Uterus (tissue), 4 donors: Measurements from ENCODE around the gene BRCC3. TPM values are rescaled to one million over a fixed set of nuclear protein-coding genes. Genes with fewer than 3 reads are reported as not detected.

Experiments used
- DNase-seq, 2 donors: peaks; one replicate each; pipeline ENCODE4 v3.0.0-alpha.2; 2019 to 2020
- H3K27ac ChIP-seq, 2 donors: fragments of 200-600 bp; sonication (generic); 1 replicate in 1 of 2; 2 replicates in 1 of 2; pipeline ENCODE4 v1.5.1; 2016 to 2018
- H3K27me3 ChIP-seq, 2 donors: fragments of 200-600 bp; sonication (generic); one replicate each; pipeline ENCODE4 v1.5.1; 2018 to 2019; ENCODE audit warnings: control low read depth in 1 of 2
- H3K36me3 ChIP-seq, 2 donors: fragments of 200-600 bp; sonication (generic); one replicate each; pipeline ENCODE4 v1.5.1; 2019; ENCODE audit warnings: control low read depth in 1 of 2
- H3K4me1 ChIP-seq, 2 donors: fragments of 200-600 bp; sonication (generic); one replicate each; pipeline ENCODE4 v1.5.1; 2018 to 2019; ENCODE audit warnings: control low read depth in 1 of 2
- H3K4me3 ChIP-seq, 2 donors: fragments of 200-600 bp; sonication (generic); 1 replicate in 1 of 2; 2 replicates in 1 of 2; pipeline ENCODE4 v1.5.1; 2018 to 2019; ENCODE audit warnings: mild to moderate bottlenecking in 1 of 2
- H3K9me3 ChIP-seq, 2 donors: fragments of 200-600 bp; sonication (generic); one replicate each; pipeline ENCODE4 v1.5.1; 2019; ENCODE audit warnings: control low read depth in 1 of 2
- POLR2A ChIP-seq, 2 donors: fragments of 450-650 bp; IDR thresholded peaks; one replicate each; pipeline ENCODE4 v1.6.1; 2016; ENCODE audit warnings: antibody characterized with exemption in 2 of 2, mild to moderate bottlenecking in 1 of 2, moderate library complexity in 1 of 2
- intact Hi-C: fragments of 100-400 bp; cut with DNase I; formaldehyde crosslinking; loops from one replicate; pipeline ENCODE4 v1.15.1; 2023; ENCODE audit warnings: low total_unique reads
- total RNA-seq, 4 donors: library from RNA; depleted of rRNA in 3 of 4; stranded (reverse); fragments of >200 nt in 3 of 4; gene quantifications; one replicate each; pipeline versions ENCODE4 v1.1.0 to v1.2.4, GENCODE V29; 2014 to 2023
- TF ChIP-seq, protein P1 (sequence below), 4 experiments: fragments of 200-600 bp in 2 of 4; fragments of 450-650 bp in 2 of 4; sonication (generic) in 2 of 4; IDR thresholded peaks; one replicate each; pipeline ENCODE4 v1.5.1; 2016 to 2019; ENCODE audit warnings: antibody characterized with exemption in 4 of 4, mild to moderate bottlenecking in 2 of 4, moderate library complexity in 1 of 4
- donor health status: DM: yes; HTN: yes; CAD: no.

The BRCC3 gene
- total RNA-seq, 4 donors from 2014 or later: 0.77 to 15.6 (median 8.8) TPM

DNA sequence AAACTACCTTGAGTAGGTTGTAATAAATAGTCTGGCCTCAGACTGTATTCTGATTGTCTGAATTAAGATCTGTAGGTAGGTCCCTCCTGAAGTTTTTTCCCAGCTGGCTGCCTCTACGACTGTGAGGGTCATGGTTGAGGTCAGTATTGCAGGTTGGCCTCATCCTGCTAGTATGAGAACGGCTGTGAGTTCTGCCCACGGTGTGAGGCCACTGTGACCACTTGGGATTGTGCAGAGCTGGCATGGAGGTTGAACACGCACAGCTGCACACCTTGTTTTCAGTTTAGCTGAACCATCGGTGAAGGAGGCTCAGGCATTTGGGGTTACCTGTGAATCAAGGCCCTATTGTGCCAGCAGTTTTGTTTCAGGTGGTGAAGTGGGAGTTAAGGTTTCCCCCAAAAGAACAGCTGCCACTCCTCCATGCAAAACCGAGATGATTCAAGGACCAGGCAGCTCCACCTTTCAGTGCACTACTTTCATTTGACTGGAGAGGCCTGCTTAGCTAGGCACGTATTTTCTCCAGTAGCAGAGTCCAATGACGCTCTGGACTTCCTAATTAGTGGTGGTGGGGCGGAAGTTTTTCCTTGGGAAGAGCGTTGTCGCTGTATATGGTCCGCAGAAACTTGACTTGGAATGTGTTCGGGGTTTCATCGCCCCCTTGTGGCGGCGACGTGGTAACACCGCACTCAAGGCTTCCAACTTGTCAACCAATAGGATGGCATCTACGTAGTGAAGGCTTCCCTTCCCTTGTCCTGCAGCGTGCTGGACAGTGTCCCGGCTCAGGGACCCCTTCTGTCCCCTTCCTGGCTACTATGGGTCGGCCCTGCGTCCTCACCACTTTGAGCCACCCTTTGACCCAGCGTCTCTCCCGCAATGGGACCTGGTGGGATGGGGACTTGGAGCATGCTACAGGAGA is 14.2 kb upstream of the BRCC3 start:
- Histone ChIP-seq H3K27ac (peak overlapping the region; percentile 54 to 55), H3K9me3 (no peaks in the 10 kb centered on the region), H3K27me3 (no peaks in the 10 kb centered on the region), H3K4me1 (no peaks in the 10 kb centered on the region), H3K36me3 (no peaks in the 10 kb centered on the region), H3K4me3 (no peak overlapping the region)
- TF ChIP-seq, protein P1, sequence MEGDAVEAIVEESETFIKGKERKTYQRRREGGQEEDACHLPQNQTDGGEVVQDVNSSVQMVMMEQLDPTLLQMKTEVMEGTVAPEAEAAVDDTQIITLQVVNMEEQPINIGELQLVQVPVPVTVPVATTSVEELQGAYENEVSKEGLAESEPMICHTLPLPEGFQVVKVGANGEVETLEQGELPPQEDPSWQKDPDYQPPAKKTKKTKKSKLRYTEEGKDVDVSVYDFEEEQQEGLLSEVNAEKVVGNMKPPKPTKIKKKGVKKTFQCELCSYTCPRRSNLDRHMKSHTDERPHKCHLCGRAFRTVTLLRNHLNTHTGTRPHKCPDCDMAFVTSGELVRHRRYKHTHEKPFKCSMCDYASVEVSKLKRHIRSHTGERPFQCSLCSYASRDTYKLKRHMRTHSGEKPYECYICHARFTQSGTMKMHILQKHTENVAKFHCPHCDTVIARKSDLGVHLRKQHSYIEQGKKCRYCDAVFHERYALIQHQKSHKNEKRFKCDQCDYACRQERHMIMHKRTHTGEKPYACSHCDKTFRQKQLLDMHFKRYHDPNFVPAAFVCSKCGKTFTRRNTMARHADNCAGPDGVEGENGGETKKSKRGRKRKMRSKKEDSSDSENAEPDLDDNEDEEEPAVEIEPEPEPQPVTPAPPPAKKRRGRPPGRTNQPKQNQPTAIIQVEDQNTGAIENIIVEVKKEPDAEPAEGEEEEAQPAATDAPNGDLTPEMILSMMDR (IDR thresholded peaks at IDR 0.05): peak; percentile 55 to 71 (median 63)
- TF ChIP-seq POLR2A (IDR thresholded peaks at IDR 0.05): no peak
- intact Hi-C loops: no loop called here
- DNase-seq: peak; percentile 52 to 70

DNA sequence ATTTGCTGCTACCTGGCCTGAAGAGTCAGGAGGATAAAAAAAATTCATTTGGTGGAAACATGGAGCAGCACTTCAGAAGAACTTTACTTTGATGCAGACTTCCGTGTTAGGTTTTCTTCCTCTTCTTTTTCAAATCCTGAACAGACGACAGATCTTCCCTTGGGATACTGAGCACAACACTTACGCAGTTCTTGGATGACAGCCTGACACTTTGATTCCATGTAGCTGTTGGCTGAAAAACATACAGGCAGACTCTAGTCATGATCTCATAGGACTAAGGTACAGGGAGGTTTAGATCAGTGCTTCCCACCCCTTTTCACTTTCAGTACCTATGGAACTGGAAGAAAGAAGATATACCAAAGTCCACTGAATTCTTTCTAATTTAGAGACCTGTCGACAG is 9.5 kb upstream of the BRCC3 start:
- Histone ChIP-seq H3K27me3 (no peaks in the 10 kb centered on the region), H3K4me3 (no peak overlapping the region), H3K9me3 (no peaks in the 10 kb centered on the region), H3K36me3 (no peaks in the 10 kb centered on the region), H3K4me1 (no peaks in the 10 kb centered on the region), H3K27ac (no peak overlapping the region)
- TF ChIP-seq, protein P1 (IDR thresholded peaks at IDR 0.05): no peak
- TF ChIP-seq POLR2A (IDR thresholded peaks at IDR 0.05): no peak
- DNase-seq: no peak
- intact Hi-C loops: no loop called here

DNA sequence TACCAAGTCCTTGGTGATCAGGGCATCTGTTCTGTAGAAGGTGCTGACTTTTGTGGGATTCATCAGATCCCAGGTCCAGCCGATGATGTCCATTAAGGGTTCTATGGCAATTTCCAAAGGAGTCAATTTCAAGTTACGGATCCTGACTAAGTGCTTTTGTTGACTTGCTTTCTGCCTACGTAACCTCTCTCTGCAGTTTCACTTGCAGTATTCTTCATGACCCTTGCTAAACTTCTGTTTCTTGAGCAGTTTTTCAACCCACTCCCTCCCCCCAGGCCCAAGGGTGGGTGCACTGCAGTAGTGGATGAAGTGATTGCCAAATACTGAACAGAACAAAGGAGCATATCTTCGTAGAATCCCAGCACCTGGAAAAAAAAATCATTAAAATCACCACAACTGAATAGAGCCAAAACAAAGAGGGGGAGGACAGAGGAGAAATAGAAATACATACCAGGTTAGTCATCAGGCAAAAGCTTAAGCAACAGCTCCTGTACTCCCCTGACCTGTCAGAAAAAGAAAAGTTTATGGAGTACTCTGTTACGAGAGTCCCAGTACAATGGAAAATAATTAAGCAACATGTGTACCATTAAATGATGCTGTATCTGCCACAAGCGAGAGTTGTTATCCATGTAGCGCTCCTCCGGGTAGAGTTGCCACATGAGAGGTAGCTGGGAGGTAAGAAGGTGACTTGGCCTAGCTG is 6.1 kb upstream of the BRCC3 start:
- Histone ChIP-seq H3K9me3 (no peaks in the 10 kb centered on the region), H3K27ac (peak overlapping the region; percentile 56 to 65), H3K27me3 (no peaks in the 10 kb centered on the region), H3K36me3 (no peaks in the 10 kb centered on the region), H3K4me1 (no peaks in the 10 kb centered on the region), H3K4me3 (no peak overlapping the region)
- TF ChIP-seq POLR2A (IDR thresholded peaks at IDR 0.05): no peak
- TF ChIP-seq, protein P1 (IDR thresholded peaks at IDR 0.05): no peak
- intact Hi-C loops: no loop called here
- DNase-seq: no peak

DNA sequence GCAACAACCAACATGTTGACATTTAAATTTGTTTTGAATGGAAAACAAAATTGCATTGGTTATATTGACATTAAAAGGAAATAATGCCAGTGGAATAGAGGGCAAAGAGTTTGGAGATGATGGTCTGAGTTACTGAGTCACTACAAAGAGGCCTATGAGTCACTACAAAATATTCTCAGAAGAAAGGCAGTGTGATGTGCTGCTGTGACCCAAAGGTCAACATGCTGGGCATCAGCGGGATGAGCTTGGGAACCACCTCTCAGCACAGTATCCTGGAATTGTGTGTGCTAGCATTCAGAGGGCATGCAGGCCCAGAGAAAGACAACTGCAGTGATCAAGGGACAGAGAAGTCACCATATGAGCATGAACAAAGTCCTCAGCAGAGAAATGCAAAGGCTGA is 3.1 kb upstream of the BRCC3 start:
- intact Hi-C loops: no loop called here
- Histone ChIP-seq H3K27ac (no peak overlapping the region), H3K27me3 (no peaks in the 10 kb centered on the region), H3K9me3 (no peaks in the 10 kb centered on the region), H3K4me1 (no peaks in the 10 kb centered on the region), H3K4me3 (no peak overlapping the region), H3K36me3 (no peaks in the 10 kb centered on the region)
- no peak for DNase-seq
- TF ChIP-seq, protein P1 (IDR thresholded peaks at IDR 0.05): no peak
- TF ChIP-seq POLR2A (IDR thresholded peaks at IDR 0.05): no peak

DNA sequence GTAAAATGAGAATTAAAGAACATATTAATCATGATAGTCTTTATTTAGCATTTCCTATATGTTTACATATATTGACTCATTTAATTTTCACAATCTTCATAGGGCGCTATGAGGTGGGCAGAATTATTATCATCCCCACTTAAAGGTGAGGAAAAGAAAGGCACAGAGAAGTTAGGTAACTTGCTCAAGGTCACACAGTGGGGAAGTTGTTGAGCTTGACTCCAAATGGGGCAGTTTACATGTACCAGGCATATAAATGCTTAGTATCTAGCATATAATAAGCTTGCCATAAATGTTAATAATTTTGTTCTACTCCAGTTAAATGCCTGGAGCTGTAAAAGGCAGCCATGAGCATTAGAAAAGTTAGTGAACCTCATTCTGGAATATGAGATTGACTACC is 1.9 kb upstream of the BRCC3 start:
- Histone ChIP-seq H3K27me3 (no peaks in the 10 kb centered on the region), H3K4me3 (no peak overlapping the region), H3K9me3 (no peaks in the 10 kb centered on the region), H3K36me3 (no peaks in the 10 kb centered on the region), H3K4me1 (no peaks in the 10 kb centered on the region), H3K27ac (no peak overlapping the region)
- TF ChIP-seq, protein P1 (IDR thresholded peaks at IDR 0.05): no peak
- TF ChIP-seq POLR2A (IDR thresholded peaks at IDR 0.05): no peak
- DNase-seq: no peak
- intact Hi-C loops: no loop called here
